GM21825 (cell line): ENCODE results near the gene ABI3.
A peak's percentile ranks its signal among the peaks of the same experiment; 100 is the strongest.

Experiments used
- ATAC-seq: cut with Tn5 transposase; IDR thresholded peaks from one replicate; pipeline ENCODE4 v1.9.1; 2021; ENCODE audit warnings: mild to moderate bottlenecking, moderate library complexity; ENCODE audit not compliant: unreplicated experiment

Gene ABI3

DNA sequence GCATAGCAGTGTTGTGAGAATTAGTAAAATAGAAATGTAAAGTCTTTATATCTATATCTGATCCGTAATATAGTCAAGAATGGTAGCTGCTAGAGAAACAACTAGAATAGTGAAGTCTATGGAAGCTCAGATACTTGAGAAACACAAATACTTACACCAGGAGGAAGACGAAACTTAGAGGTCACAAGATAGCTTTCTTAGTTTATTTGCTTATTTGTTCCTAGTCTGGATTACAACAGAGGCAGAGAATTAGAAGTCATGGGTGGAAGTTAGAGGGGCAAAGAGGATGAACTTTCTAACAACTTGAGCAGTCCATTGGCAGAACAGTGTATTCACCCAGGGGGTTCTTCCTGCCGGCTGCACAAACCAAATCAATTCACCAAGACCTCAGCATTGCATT is 14.0 kb upstream of the ABI3 start:
- ATAC-seq = no peak

DNA sequence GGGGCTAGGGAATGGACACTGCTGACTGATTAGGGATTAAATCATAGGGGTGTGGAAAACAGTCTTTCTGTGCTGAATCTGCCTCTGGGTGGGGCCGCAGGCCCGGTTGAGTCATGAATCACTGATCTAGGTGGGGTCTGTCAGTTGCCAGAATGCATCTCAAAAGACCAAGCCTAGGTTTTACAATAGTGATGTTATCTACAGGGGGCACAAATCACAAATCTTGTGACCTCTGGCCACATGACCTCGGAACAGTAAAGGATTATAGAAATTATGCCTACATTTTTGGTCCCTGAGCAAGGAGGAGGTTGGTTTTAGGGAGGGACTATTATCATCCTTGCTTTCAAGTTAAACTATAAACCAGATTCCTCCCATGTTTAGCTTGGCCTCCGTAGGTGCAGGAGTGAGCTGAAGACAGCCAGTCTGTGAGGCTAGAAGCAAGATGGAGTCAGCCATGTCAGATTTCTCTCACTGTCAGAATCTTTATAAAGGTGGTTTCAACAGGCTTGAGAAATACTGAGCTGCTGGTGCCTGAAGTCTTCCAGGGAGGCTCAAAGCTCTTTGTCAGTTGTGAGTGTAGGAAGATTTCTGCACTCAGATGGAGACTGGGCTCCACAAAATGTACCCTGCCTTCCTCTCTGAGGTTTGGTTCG is 13.0 kb upstream of the ABI3 start:
- no peak for ATAC-seq

DNA sequence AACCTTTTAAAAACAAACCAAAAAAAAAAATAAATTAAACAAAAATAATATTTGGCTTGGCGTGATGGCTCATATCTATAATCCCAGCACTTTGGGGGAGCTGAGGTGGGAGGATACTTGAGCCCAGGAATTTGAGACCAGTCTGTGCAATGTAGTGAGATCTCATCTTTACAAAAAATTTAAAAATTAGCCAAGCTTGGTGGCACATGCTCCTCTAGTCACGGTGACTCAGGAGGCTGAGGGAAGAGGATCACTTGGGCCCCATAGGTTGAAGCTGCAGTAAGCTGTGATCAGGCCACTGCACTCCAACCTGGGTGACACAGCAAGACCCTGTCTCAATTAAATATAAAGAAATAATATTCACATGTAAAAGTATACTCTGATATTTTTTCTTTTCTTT is 12.3 kb upstream of the ABI3 start:
- no peak for ATAC-seq

DNA sequence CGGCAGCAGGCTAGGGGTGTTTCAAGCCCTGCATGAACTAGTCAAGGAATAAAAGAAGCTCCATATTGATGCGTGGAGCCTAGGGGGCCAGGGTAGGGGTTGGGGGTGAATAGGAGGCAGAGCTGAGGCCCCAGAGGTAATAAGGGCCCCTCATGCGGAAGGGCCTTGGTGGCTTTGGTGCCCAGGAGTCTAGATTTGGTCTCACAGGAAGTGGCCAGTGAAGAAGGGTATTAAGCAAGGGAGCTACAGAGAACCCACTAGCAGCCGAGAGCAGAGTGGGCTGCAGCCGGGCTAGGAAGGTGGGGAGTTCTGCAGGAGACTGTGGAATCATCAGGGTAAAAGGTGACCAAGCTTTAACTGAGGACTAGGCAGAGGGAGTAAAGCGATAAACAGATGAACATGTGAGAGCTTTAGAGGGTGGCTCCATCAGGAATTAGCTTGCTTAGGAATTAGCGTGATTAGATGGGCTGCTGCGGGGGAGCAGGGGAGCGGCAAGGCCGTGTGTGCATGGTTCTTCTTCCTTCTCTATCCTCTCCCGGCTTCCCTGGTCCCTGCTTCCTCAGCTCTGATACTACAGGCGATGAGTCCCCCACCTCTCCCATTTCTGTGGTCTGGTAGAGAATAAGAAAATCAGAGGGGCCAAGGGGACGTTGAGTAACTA is 10.0 kb upstream of the ABI3 start:
- ATAC-seq = no peak

DNA sequence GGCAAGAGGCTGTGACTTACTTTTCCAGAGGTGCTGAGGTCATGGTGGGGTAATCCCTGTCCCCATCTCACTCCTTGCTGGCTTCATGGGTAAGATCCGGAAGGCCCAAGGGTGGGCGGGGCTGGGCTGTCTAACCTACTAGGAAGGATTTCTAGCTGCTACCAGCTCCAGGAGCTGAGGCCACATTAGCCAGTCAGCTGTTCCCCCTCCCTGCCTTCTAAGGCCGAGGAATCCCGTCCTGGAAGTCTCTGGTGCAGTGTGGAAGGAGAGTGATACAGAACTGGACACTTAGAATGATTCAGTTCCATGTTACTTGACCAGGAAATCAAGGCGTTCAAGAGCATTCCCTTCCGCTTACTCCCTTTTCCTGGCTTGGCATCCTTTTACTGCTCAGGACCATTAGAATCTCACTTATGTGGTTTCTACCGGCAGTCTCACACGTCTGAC is 9.0 kb upstream of the ABI3 start:
- ATAC-seq = no peak

DNA sequence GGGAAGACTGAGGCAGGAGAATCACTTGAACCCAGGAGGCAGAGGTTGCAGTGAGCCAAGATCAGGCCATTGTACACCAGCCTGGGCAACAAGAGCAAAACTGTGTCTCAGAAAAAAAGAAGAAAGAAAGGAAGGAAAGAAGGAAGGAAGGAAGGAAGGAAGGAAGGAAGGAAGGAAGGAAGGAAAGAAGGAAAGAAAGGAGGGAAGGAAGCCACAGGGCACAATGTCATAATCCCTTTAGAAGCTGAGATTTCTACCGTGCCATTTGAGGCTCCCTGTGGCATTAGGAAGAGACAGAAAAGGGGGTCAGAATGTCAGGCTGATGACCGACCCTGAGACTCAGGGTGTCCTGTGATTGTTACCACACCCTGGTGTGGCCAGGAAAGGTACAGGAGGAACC is 6.7 kb upstream of the ABI3 start:
- no peak for ATAC-seq

DNA sequence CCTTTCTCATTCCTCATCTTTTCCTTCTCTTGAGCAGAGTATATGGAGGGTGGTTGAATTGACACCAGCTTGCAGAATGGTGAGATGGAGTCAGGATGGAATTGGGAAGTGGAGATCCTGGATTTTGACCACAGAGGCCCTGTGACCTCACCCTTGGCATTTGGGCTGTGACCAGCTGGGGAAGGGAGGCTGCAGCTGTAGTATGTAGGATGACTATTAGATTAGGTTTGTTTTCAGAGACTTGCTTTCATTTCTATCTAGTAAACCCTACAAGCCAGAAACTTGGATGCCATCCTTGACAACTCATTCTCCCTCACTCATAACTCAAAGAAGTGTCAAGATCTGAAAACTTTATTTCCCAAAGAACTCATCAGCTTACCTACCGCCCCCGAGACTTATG is 6.0 kb upstream of the ABI3 start:
- no peak for ATAC-seq

DNA sequence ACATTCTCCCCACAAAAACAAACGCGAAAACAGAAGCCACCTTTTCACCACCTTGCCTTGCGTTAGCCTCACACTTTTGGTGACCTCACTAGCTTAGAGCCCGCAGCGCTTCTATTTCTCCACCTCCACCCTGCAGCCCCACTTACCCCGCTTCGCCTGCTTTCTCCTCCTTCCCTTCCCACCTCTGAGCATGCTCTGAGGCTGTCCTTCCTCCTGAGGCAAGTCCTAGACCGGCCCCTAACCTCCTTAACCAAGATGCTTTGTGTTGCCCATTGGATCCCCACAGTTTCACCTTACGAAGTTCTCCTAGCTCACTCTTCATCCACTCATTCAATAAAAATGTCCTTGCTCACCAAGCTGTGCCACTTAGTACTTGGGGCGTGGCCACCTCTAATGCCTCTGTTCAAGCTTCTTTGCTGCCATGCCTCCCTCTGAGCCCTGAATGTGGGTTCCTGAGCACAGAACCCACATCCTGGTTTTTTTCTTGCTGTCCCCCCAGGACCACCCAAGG is 1.4 kb upstream of the ABI3 start:
- no peak for ATAC-seq

DNA sequence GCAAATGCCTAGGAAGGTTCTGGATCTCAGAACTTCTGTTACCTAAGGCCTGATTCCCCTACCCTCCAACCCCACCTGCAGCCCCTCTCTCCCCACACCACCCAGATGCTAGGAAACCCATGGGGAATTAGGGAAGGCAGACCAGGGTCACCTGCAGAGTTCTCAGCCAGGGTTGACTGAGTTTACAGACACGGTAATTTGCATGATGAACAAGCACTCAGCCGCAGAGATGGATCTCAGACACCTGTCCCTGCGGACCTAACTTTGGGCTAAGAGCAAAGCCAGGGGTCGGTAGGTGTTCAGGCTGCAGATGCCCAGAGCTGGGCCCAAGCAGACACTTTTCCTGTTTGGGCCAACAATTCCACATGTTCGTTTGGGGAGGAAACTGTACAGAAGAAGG is 2.9 kb downstream of the ABI3 start:
- ATAC-seq = no peak

DNA sequence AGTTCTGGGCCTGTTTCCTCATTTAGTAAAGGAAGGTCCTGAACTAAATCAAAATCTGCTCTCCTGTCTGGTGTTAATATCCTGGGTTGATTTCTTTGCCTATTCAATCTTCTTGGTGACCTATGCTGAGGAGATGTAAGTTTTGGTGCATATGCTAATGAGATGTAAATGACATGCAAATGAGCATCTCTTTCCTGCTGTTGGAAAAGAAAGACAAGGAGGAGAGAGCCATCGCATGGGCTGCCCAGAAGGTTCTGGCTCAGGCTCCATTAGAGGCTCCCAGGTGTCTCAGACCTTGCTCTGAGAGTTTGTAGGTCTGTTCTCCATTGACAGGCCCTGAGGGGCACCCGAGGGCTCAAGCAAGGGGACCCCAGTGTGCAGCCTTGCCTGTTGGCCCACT is 3.3 kb downstream of the ABI3 start:
- ATAC-seq = no peak

DNA sequence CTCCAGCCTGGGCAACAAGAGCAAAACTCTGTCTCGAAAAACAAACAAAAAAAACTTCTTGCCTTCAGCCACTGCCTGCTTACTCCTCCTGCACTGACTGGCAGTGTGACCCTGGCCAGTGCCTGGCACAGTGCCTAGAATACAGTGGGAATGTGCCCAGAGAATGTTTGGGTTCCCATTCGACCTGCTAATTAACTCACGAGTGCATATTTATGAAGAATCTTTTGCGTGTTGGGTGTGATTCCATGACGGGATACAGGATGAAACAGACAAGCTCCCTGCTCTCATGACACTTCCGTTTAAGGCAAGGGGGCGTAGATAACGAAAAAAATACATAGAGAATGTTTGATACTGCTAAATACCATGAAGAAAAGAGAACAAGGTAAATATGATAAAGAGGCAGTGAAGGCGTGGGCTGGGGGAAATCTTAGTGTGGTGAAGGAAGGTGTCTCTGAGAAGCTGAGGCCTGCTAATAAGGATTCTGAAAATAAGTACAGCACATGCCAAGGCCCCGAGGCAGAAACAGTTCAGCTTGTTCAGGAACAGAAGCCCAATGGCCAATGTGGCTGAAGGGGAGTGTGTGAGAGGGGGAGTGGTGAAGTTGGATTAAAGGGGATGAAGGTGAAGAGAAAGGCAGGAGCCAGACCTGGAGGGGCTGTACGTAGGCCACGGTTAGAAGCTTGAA is 4.3 kb downstream of the ABI3 start:
- ATAC-seq = no peak

DNA sequence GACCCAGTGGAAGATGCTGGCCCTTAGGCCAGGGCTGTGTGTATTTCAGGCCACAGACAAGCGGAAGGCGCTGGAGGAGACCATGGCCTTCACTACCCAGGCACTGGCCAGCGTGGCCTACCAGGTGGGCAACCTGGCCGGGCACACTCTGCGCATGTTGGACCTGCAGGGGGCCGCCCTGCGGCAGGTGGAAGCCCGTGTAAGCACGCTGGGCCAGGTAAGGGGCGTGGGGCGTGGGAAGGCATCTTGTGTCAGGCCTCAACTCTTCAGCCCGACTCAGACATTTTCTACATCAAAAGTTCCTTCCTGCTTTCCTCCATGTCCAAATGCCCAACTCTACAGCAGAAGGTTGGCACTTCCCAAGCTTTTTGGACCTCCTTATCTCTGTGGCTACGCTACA is 6.0 kb downstream of the ABI3 start:
- no peak for ATAC-seq

DNA sequence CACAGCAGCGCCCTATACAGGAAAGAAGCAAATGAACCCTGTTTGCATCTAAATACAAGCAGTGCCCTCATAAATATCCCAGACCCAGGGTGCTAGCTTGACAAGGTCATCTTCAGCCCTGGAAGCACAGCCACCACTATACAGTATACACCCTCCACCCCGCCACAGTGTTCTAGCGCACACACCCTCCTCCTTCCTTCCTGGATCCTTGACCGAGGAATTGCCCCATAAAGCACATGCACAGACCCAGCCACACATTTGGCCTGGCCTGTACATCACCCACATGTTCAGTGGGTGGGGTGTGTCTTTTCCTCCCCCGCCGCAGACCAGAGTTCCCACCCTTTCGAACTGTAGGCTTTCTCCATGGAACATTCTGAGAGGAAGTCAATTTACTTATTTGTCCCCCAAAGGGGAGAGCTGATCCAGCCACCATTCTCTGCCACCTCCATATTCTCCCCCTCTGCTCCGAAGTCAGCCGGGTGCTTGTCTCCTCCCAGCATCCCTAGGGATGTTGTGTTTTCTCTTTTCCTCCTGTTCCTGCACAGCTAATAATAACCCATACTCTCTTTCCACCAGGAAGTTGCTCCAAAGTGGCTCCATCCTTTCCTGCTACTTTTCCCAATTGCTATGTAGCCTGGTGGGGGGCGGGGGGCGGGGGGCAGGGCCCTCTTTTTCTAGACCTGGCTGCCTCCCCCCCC is 6.6 kb downstream of the ABI3 start:
- no peak for ATAC-seq

DNA sequence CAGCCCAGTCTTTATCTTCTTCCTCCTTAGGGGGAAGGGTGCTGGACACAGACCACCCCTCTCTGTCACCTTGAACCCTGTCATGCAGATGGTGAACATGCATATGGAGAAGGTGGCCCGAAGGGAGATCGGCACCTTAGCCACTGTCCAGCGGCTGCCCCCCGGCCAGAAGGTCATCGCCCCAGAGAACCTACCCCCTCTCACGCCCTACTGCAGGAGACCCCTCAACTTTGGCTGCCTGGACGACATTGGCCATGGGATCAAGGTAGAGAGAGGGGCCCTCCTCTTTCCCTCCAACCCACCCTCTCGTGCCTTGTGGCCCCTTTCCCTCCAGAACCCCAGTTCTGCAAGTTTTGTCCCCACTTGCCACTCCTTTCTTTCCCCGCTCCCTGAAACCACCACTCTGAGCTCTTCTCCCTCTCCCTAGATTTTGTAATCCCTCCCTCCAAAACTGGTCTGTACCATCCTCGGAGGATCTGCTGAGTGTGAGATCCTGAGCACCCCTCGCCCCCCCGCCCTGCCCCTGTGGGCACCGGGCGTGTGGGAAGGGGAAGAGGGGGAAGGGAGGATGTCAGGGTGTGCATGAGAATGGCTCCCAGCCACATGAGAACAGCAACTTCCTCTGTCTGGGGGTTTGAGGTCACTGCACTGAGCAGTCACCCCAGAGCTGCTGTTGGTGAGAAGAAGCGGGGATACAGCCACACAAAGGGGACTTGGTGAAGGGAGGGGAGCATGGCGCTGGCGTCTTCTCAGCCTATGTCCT is 7.3 kb downstream of the ABI3 start:
- peak; percentile 33 for ATAC-seq

DNA sequence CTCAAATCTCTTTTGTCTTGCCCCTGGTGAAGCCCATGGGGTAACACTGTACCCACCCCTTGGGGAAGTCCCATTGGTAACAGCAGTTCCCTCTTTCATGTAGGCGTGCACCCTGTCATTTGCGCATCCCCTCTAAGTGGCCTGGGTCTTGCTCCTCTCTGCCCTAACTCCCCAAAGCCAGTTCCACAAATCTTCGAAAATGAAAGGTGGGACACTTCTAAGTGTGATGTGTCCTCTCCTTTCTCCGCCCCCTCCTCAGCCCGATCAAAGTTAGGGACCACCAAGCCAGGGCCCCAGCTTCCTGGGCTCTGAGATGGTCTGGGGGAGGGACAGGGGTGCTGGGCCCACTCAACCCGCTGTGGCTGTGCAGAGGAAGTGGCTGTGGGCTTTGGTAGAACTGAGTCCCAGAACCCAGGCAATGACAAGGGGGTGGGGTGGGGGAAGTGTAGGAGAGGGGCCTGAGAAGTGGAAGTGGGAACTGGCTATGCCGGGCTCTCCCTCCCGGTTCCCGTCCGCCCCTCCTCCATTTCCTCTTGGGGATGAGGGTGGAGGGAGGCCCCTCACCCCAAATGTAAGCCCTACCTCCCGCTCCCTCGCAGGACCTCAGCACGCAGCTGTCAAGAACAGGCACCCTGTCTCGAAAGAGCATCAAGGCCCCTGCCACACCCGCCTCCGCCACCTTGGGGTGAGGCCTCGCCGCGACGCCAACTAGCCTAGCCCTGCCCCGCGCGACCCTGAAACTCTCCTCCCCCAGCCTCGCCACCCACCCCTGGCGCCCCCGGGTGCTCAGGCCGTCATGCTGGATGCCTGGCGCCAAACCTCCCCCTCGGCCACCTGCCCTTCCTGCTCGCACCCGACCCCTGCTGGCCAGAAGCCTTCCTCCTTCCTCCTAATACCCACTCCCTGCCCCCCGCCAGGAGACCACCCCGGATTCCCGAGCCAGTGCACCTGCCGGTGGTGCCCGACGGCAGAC is 8.7 kb downstream of the ABI3 start:
- peak; percentile 33 for ATAC-seq

DNA sequence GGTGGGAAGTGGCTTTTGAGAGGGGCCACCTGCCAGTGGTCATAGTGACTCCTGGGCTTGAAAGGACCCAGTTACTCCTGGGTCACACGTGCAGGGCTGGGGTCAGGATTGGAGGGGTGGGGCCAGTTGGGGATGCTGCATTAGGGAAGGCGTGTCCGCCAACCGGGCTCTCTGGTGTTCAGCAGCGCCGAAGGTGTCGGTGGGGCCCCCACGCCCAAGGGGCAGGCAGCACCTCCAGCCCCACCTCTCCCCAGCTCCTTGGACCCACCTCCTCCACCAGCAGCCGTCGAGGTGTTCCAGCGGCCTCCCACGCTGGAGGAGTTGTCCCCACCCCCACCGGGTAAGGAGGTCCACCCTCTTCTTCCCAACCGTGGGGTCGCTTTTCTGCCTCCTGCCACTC is 9.5 kb downstream of the ABI3 start:
- no peak for ATAC-seq

DNA sequence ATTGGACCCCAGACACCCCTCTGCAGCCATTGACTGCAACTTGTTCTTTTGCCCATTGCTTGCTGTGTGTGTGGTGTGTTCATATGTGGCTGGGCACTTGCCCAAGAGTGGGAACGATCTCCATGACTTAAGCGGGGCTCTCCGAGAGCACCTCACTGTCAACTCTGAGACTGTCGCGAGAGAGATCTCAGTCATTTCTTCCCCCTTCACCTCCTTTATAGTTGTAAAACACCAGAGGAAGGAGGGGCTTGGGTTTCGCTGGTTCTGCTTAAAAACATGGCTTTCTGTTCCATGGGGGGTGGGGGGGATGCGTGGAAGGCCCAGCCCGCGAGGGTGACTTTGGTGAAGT is 12.6 kb downstream of the ABI3 start:
- ATAC-seq = no peak

DNA sequence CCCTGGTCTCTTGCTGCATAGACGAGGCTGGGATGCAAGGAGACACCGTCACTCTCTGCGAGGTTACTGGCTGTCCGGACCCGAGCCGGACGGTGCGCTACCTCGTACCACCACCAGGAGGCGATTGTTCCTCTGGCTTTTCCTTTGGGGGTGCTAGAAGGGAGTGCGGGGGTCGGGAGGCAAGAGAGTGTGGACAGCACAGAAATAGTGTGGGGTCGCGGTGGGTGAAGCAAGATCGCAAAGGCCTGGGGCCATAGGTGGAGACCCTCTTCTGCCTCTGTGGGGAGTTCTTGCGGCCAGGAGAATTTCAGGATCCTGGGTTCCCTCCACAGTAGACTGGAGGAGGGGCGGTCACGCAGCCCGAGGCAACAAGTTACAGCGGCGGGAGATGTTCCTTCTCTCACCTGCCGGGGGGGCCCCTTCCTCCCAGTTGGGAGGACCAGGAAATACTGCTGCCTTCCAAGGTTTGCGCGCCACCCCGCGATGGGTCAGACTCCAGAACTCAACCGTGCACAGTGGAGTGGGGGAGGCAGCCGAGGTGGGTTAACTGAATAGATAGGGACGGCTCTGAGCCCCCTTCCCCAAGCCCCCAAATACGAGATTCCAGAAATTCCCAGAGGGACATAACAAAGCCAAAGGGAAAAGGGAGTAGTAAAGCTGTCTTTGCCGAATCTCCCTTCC is 13.2 kb downstream of the ABI3 start:
- no peak for ATAC-seq
